Measurements from ENCODE around the gene LSS.

DNA sequence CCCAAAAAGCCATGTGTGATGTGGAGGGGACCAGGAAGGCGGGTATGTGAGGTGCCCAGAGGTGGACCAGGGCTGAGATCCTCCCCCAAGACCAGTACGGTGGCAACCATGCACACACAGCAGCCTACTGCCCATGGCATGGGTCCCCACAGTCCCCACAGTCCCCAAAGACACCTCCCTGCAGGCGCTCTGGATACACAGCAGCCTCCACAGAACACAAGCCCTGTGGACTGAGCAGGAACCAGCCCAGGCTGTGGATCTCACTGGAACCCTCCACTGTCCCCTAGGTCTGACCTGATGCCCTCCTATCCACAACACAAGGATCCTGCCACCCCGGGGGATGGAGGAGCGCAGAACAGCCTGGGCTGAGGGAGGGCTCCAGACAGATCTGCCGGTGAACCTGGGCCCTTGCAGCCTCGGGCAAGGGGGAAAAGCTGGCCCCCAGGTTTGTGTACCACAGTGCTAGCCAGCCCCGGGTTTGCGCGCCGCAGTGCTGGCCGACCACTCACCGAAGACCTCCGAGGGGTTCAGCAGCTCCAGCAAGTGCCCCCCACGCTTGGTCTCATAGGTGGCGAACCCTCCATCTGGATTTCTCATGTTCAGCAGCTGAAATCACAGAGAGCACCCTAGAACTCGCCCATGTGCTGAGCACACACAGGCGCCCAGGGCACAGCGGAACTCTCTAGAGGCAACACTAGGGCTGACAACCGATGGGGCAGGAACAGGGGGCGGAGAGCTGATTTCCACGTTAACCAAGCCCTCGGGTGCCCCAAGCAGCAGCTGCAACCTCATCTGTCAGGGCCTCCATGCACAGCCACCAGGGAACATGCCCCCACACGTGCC, 22.2 kb downstream of the LSS start:
- TF ChIP-seq, protein P1, sequence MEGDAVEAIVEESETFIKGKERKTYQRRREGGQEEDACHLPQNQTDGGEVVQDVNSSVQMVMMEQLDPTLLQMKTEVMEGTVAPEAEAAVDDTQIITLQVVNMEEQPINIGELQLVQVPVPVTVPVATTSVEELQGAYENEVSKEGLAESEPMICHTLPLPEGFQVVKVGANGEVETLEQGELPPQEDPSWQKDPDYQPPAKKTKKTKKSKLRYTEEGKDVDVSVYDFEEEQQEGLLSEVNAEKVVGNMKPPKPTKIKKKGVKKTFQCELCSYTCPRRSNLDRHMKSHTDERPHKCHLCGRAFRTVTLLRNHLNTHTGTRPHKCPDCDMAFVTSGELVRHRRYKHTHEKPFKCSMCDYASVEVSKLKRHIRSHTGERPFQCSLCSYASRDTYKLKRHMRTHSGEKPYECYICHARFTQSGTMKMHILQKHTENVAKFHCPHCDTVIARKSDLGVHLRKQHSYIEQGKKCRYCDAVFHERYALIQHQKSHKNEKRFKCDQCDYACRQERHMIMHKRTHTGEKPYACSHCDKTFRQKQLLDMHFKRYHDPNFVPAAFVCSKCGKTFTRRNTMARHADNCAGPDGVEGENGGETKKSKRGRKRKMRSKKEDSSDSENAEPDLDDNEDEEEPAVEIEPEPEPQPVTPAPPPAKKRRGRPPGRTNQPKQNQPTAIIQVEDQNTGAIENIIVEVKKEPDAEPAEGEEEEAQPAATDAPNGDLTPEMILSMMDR (IDR thresholded peaks at IDR 0.05): no peak
- no peak for TF ChIP-seq POLR2A (IDR thresholded peaks at IDR 0.05)
